ENCODE results near the gene CLPTM1L.

- no peak for TF ChIP-seq POLR2AphosphoS5 (IDR thresholded peaks at IDR 0.05)
- no peak for TF ChIP-seq POLR2A (IDR thresholded peaks at IDR 0.05; ENCODE audit: low read depth)
These were observed 56.2 kb downstream of the CLPTM1L start for GRCh38 chr5:1288439-1289335.
